ENCODE measurements around the gene CORO1A.

DNA sequence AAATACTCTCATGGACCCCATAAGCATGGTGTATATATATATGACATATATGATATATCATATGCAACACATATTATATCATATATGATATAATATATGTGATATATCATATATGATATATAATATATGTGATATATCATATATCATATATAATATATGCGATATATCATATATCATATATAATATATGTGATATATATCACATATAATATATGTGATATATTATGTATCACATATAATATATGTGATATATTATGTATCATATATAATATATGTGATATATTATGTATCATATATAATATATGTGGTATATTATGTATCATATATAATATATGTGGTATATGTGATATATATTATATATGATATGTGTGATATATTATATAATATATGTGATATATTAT, 38.5 kb upstream of the CORO1A start:
- TF ChIP-seq POLR2AphosphoS5 (IDR thresholded peaks at IDR 0.05; ENCODE audit: low read depth, low read length): no peak
- TF ChIP-seq, protein P1, sequence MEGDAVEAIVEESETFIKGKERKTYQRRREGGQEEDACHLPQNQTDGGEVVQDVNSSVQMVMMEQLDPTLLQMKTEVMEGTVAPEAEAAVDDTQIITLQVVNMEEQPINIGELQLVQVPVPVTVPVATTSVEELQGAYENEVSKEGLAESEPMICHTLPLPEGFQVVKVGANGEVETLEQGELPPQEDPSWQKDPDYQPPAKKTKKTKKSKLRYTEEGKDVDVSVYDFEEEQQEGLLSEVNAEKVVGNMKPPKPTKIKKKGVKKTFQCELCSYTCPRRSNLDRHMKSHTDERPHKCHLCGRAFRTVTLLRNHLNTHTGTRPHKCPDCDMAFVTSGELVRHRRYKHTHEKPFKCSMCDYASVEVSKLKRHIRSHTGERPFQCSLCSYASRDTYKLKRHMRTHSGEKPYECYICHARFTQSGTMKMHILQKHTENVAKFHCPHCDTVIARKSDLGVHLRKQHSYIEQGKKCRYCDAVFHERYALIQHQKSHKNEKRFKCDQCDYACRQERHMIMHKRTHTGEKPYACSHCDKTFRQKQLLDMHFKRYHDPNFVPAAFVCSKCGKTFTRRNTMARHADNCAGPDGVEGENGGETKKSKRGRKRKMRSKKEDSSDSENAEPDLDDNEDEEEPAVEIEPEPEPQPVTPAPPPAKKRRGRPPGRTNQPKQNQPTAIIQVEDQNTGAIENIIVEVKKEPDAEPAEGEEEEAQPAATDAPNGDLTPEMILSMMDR (IDR thresholded peaks at IDR 0.05 in 2 of 3, conservative IDR thresholded peaks at IDR 0.05 in 1 of 3; ENCODE audit: borderline replicate concordance in 1 of 3, insufficient read depth in 1 of 3, low read depth in 2 of 3, low read length in 2 of 3): no peak
- no peak for TF ChIP-seq ELF1 (IDR thresholded peaks at IDR 0.05; ENCODE audit: borderline replicate concordance, low read depth)
- no peak for TF ChIP-seq POLR2A (IDR thresholded peaks at IDR 0.05; ENCODE audit: borderline replicate concordance, extremely low read depth, insufficient read depth, insufficient read length)
- no peak for TF ChIP-seq CEBPB (IDR thresholded peaks at IDR 0.05; ENCODE audit: low read depth)
- no peak for TF ChIP-seq EZH2 (IDR thresholded peaks at IDR 0.05)
- TF ChIP-seq EZH2phosphoT487 (IDR thresholded peaks at IDR 0.05; ENCODE audit: borderline replicate concordance): no peak
